ENCODE data around the gene CCDC60.

CCDC60 gene

GRCh38 chr12:119369161-119369560 lies 34.6 kb downstream of the CCDC60 start:
- DNase-seq (ENCODE audit: extremely low spot score) = no peak
- POLR2A ChIA-PET = no interaction called here
- CTCF ChIA-PET = interaction anchor here (1.2 to 1.9 kb wide), 3 partner anchors 9 to 541 kb away, joined by 3 to 4 read pairs (median 3); no protein-coding TSS in a partner anchor
- TF ChIP-seq CTCF (IDR thresholded peaks at IDR 0.05; ENCODE audit: control extremely low read depth, extremely low read depth, low read depth, missing control alignments) = no peak

GRCh38 chr12:119369907-119370546 lies 35.5 kb downstream of the CCDC60 start:
- TF ChIP-seq CTCF (IDR thresholded peaks at IDR 0.05; ENCODE audit: control extremely low read depth, extremely low read depth, low read depth, missing control alignments) = no peak
- ChIA-PET POLR2A (no interaction called here), CTCF (no interaction called here)
- no peak for DNase-seq (ENCODE audit: extremely low spot score)

- CTCF ChIA-PET = no interaction called here
- DNase-seq (ENCODE audit: extremely low spot score) = no peak
- no peak for TF ChIP-seq CTCF (IDR thresholded peaks at IDR 0.05; ENCODE audit: control extremely low read depth, extremely low read depth, low read depth, missing control alignments)
- POLR2A ChIA-PET = no interaction called here
Measured at GRCh38 chr12:119372540-119372939, 38.0 kb downstream of the CCDC60 start.

GRCh38 chr12:119373001-119373400 lies 38.5 kb downstream of the CCDC60 start:
- ChIA-PET POLR2A (no interaction called here), CTCF (interaction anchor here (1.0 kb wide), 1 partner anchor 57 kb away, joined by 3 read pairs; no protein-coding TSS in a partner anchor)
- no peak for TF ChIP-seq CTCF (IDR thresholded peaks at IDR 0.05; ENCODE audit: control extremely low read depth, extremely low read depth, low read depth, missing control alignments)
- DNase-seq (ENCODE audit: extremely low spot score) = no peak

DNA sequence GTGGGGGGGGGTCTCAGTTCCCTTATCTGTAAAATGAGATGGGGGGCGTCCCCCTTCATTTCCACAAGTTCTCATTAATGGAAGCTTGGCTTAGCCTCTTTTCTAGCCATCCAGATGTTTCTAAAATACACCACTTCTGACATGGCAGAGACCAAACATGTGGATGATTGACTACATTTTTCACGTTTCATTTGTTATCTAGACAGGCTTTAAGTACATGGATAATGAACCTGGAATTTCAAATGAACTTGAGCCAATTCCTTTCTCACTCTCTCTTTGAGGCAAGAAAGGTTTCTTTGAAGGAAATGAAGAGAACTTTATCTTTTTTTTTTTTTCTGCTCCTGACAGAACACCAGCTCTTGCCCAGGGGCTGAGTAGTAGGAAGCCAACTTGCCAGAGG lies 39.1 kb downstream of the CCDC60 start:
- DNase-seq (ENCODE audit: extremely low spot score) = no peak
- ChIA-PET CTCF (interaction anchor here (1.0 kb wide), 1 partner anchor 58 kb away, joined by 3 read pairs; no protein-coding TSS in a partner anchor), POLR2A (no interaction called here)
- no peak for TF ChIP-seq CTCF (IDR thresholded peaks at IDR 0.05; ENCODE audit: control extremely low read depth, extremely low read depth, low read depth, missing control alignments)

DNA sequence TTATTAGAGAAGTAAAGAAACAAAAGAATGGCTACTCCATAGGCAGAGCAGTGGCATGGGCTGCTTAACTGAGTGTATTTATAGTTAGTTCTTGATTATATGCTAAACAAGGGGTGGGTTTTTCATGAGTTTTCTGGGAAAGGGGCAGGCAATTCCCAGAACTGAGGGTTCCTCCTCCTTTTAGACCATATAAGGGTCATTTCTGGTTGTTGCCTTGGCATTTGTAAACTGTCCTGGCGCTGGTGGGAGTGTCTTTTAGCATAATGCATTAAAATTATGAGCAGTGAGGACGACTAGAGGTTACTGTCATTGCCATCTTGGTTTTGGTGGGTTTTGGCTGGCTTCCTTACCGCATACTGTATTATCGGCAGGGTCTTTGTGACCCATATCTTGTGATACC lies 40.1 kb downstream of the CCDC60 start:
- DNase-seq (ENCODE audit: extremely low spot score) = no peak
- ChIA-PET POLR2A (no interaction called here), CTCF (interaction anchor here (1.1 kb wide), 1 partner anchor 9 kb away, joined by 3 read pairs; no protein-coding TSS in a partner anchor)
- no peak for TF ChIP-seq CTCF (IDR thresholded peaks at IDR 0.05; ENCODE audit: control extremely low read depth, extremely low read depth, low read depth, missing control alignments)

All from GM10248 (cell line).